GM13977 (cell line): ENCODE data around the gene CSMD2.

ENCODE experiments used
- DNase-seq: peaks from one replicate; pipeline ENCODE4 v3.0.0; 2012; ENCODE audit warnings: low spot score
- CTCF ChIP-seq: IDR thresholded peaks from 2 replicates; pipeline ENCODE4 v1.5.1; 2012; ENCODE audit warnings: mild to moderate bottlenecking, control low read depth; ENCODE audit not compliant: insufficient read depth; ENCODE audit errors: extremely low read depth, missing control alignments
- in situ Hi-C: fragments of 300-500 bp; cut with MboI; formaldehyde crosslinking; loops from one replicate; pipeline ENCODE4 v1.12.0; 2022; ENCODE audit warnings: low sequenced_read_pairs, low pct_unique_long_range_greater_than_20kb, mixed read lengths, inconsistent platforms; ENCODE audit not compliant: unreplicated experiment

Gene CSMD2

GRCh38 chr1:33985656-33986055, 179.4 kb downstream of the CSMD2 start:
- TF ChIP-seq CTCF, result no peak
- no peak for DNase-seq
- in situ Hi-C loops, result no loop called here

GRCh38 chr1:33984906-33985565, 180.0 kb downstream of the CSMD2 start:
- in situ Hi-C loops, result no loop called here
- TF ChIP-seq CTCF, result no peak
- DNase-seq, result no peak

GRCh38 chr1:33982419-33982818, 182.6 kb downstream of the CSMD2 start:
- in situ Hi-C loops, result no loop called here

GRCh38 chr1:33979341-33979740, 185.7 kb downstream of the CSMD2 start:
- no peak for DNase-seq
- in situ Hi-C loops, result no loop called here
- TF ChIP-seq CTCF, result no peak

More at GRCh38 chr1:33982419-33982818, 182.6 kb downstream of the CSMD2 start:
- DNase-seq, result no peak
- no peak for TF ChIP-seq CTCF

GRCh38 chr1:33975961-33976360, 189.1 kb downstream of the CSMD2 start:
- in situ Hi-C loops, result no loop called here
- no peak for TF ChIP-seq CTCF
- DNase-seq, result no peak

- in situ Hi-C loops, result no loop called here
- DNase-seq, result no peak
- no peak for TF ChIP-seq CTCF
These were observed 191.1 kb downstream of the CSMD2 start for GRCh38 chr1:33973799-33974545.
